RWPE2 (cell line): Measurements from ENCODE around the gene ACAP3.

Experiments
- ATAC-seq: fragments of 200-7000 bp; cut with Tn5 transposase; 3 replicates; pipeline ENCODE4 v1.9.1; 2021; ENCODE audit warnings: low read depth
- DNase-seq: peaks from one replicate; pipeline ENCODE4 v3.0.0-alpha.2; 2020; ENCODE audit warnings: low spot score
- H3K27ac ChIP-seq: fragments of 450-650 bp; 2 replicates; pipeline ENCODE4 v1.5.1; 2017; ENCODE audit warnings: mild to moderate bottlenecking; ENCODE audit not compliant: poor library complexity, severe bottlenecking
- H3K27me3 ChIP-seq: fragments of 250-450 bp; sonication (Bioruptor Pico); 2 replicates; pipeline ENCODE4 v1.5.1; 2021; ENCODE audit warnings: mild to moderate bottlenecking, moderate library complexity; ENCODE audit not compliant: insufficient read depth, poor library complexity, severe bottlenecking
- H3K36me3 ChIP-seq: fragments of 250-450 bp; sonication (Bioruptor Pico); 2 replicates; pipeline ENCODE4 v1.5.1; 2020; ENCODE audit warnings: low read depth, mild to moderate bottlenecking, moderate library complexity
- H3K4me1 ChIP-seq: fragments of 250-450 bp; sonication (Bioruptor Pico); 2 replicates; pipeline ENCODE4 v1.5.1; 2021; ENCODE audit warnings: mild to moderate bottlenecking, moderate library complexity; ENCODE audit not compliant: insufficient read depth, poor library complexity, severe bottlenecking
- H3K4me3 ChIP-seq: fragments of 250-450 bp; sonication (Bioruptor Pico); 2 replicates; pipeline ENCODE4 v1.5.1; 2021; ENCODE audit warnings: mild to moderate bottlenecking, moderate library complexity; ENCODE audit not compliant: severe bottlenecking
- H3K9me3 ChIP-seq: fragments of 250-450 bp; sonication (Bioruptor Pico); 2 replicates; pipeline ENCODE4 v1.5.1; 2021; ENCODE audit warnings: mild to moderate bottlenecking, moderate library complexity; ENCODE audit not compliant: severe bottlenecking
- CTCF ChIP-seq: fragments of 450-650 bp; IDR thresholded peaks from one replicate; pipeline ENCODE4 v1.5.1; 2017; ENCODE audit warnings: mild to moderate bottlenecking, moderate library complexity; ENCODE audit not compliant: poor library complexity, severe bottlenecking

Gene ACAP3

GRCh38 chr1:1302006-1302430 is 5.7 kb downstream of the ACAP3 start:
- no peak overlapping the region for H3K27ac ChIP-seq
- DNase-seq (no peak), ATAC-seq (no peak)
- H3K4me3 ChIP-seq: no peak overlapping the region
- H3K36me3 ChIP-seq: no peaks in the 10 kb centered on the region
- H3K4me1 ChIP-seq: peaks cover 31% of the 10 kb centered on the region
- H3K27me3 ChIP-seq: no peaks in the 10 kb centered on the region
- H3K9me3 ChIP-seq: no peaks in the 10 kb centered on the region
- TF ChIP-seq CTCF: peak; percentile 32

- Histone ChIP-seq H3K27me3 (no peaks in the 10 kb centered on the region), H3K4me3 (no peak overlapping the region), H3K27ac (no peak overlapping the region), H3K36me3 (no peaks in the 10 kb centered on the region), H3K4me1 (peaks cover 23% of the 10 kb centered on the region), H3K9me3 (no peaks in the 10 kb centered on the region)
- ATAC-seq (no peak), DNase-seq (no peak)
- peak; percentile 40 for TF ChIP-seq CTCF
Measured at GRCh38 chr1:1300352-1300739, 7.4 kb downstream of the ACAP3 start.

- Histone ChIP-seq H3K27ac (no peak overlapping the region), H3K27me3 (no peaks in the 10 kb centered on the region), H3K9me3 (no peaks in the 10 kb centered on the region), H3K36me3 (no peaks in the 10 kb centered on the region), H3K4me1 (peaks cover 18% of the 10 kb centered on the region), H3K4me3 (no peak overlapping the region)
- ATAC-seq (peak; percentile 40; the same call in 2 of the 3 replicates), DNase-seq (no peak)
- peak; percentile 61 for TF ChIP-seq CTCF
Measured at GRCh38 chr1:1299686-1300351, 7.9 kb downstream of the ACAP3 start.

GRCh38 chr1:1298861-1299685 is 8.7 kb downstream of the ACAP3 start:
- no peak for ATAC-seq
- no peak for DNase-seq

More at GRCh38 chr1:1298861-1299685, 8.7 kb downstream of the ACAP3 start:
- no peaks in the 10 kb centered on the region for H3K27me3 ChIP-seq
- H3K4me1 ChIP-seq: peaks cover 10% of the 10 kb centered on the region
- no peaks in the 10 kb centered on the region for H3K9me3 ChIP-seq
- H3K36me3 ChIP-seq: no peaks in the 10 kb centered on the region
- H3K4me3 ChIP-seq: no peak overlapping the region
- no peak overlapping the region for H3K27ac ChIP-seq
- TF ChIP-seq CTCF: no peak
